Smooth muscle cell (in vitro differentiated cells): ENCODE data around the gene CCSAP. TPM values are rescaled to one million over a fixed set of nuclear protein-coding genes. Genes with fewer than 3 reads are reported as not detected.
"Not testable (repeated sequence)": the region's sequence is repeated elsewhere in the genome, so short reads cannot be mapped to it uniquely, and the experiment has no call there.

Source experiments
- DNase-seq: peaks from one replicate; lab custom pipeline; 2025; ENCODE audit not compliant: unreplicated experiment; lab: John Stamatoyannopoulos, UW
- H2AFZ ChIP-seq: fragments of 200-600 bp; sonication (generic); 2 replicates; pipeline ENCODE4 v1.6.0; 2016; ENCODE audit warnings: antibody characterized with exemption, low read depth, mild to moderate bottlenecking
- H3F3A ChIP-seq: fragments of 200-600 bp; sonication (generic); 2 replicates; pipeline ENCODE4 v1.6.0; 2017; ENCODE audit warnings: antibody characterized with exemption, low read depth
- H3K27ac ChIP-seq: fragments of 200-600 bp; sonication (generic); 2 replicates; pipeline ENCODE4 v1.5.1; 2016; ENCODE audit warnings: low read depth, mild to moderate bottlenecking
- H3K27me3 ChIP-seq: fragments of 200-600 bp; sonication (generic); 2 replicates; pipeline ENCODE4 v1.6.1; 2016; ENCODE audit warnings: low read depth, mild to moderate bottlenecking
- H3K36me3 ChIP-seq: fragments of 200-600 bp; sonication (generic); 2 replicates; pipeline ENCODE4 v1.5.1; 2016; ENCODE audit warnings: low read depth
- H3K4me1 ChIP-seq: fragments of 200-600 bp; sonication (generic); 2 replicates; pipeline ENCODE4 v1.5.1; 2016; ENCODE audit warnings: low read depth
- H3K4me2 ChIP-seq: fragments of 200-600 bp; sonication (generic); 2 replicates; pipeline ENCODE4 v1.6.0; 2016; ENCODE audit warnings: mild to moderate bottlenecking
- H3K4me3 ChIP-seq: fragments of 200-600 bp; sonication (generic); 2 replicates; pipeline ENCODE4 v1.5.1; 2016; ENCODE audit warnings: mild to moderate bottlenecking
- H3K79me2 ChIP-seq: fragments of 200-600 bp; sonication (generic); 2 replicates; pipeline ENCODE4 v1.6.0; 2016; ENCODE audit warnings: low read depth, mild to moderate bottlenecking
- H3K9ac ChIP-seq: fragments of 200-600 bp; sonication (generic); 2 replicates; pipeline ENCODE4 v1.6.0; 2016; ENCODE audit warnings: low read depth
- H3K9me3 ChIP-seq: fragments of 200-600 bp; sonication (generic); replicated peaks from 2 replicates; pipeline ENCODE4 v1.5.1; 2016; ENCODE audit warnings: low read depth
- H4K20me1 ChIP-seq: fragments of 200-600 bp; sonication (generic); 2 replicates; pipeline ENCODE4 v1.6.0; 2016; ENCODE audit warnings: low read depth
- CTCF ChIP-seq: fragments of 200-600 bp; sonication (generic); IDR thresholded peaks from 2 replicates; pipeline ENCODE4 v1.5.1; 2017; ENCODE audit warnings: borderline replicate concordance, mild to moderate bottlenecking, antibody characterized with exemption; ENCODE audit not compliant: insufficient read depth, poor library complexity, severe bottlenecking
- WGBS: methylation state at CpG from one replicate; pipeline ENCODE4 v1.1.7; 2016; ENCODE audit warnings: low lambda C conversion rate; 5-methylcytosine and 5-hydroxymethylcytosine counted together
- polyA plus RNA-seq: library from polyadenylated mRNA; unstranded; fragments of >200 nt; fragmentation: Nextera tagmentation; extraction: Ambion mirVana; gene quantifications from 2 replicates; pipeline ENCODE4 v1.2.1, GENCODE V29; 2016
- total RNA-seq: library from RNA; depleted of rRNA; stranded (reverse); fragments of >200 nt; gene quantifications from 2 replicates; pipeline ENCODE4 v1.2.3, GENCODE V29; 2014

CCSAP gene
- total and polyA plus RNA-seq, 2 experiments from 2014 or later = 2.5 to 12.0 TPM

GRCh38 chr1:229378586-229379367, 35.9 kb upstream of the CCSAP start:
- WGBS = 63% methylated on average over 7 of the region's 7 CpGs
- no peak overlapping the region for H3K27ac ChIP-seq
- peaks cover 11% of the 10 kb centered on the region for H3K27me3 ChIP-seq
- no peak overlapping the region for H3K4me2 ChIP-seq
- H3K4me3 ChIP-seq = no peak overlapping the region
- no peak for TF ChIP-seq CTCF
- H3K4me1 ChIP-seq = peaks cover 11% of the 10 kb centered on the region
- H3K79me2 ChIP-seq = no peaks in the 10 kb centered on the region
- no peaks in the 10 kb centered on the region for H3K36me3 ChIP-seq
- H3F3A ChIP-seq = no peaks in the 10 kb centered on the region
- H2AFZ ChIP-seq = no peak overlapping the region
- no peaks in the 10 kb centered on the region for H4K20me1 ChIP-seq
- no peak for DNase-seq
- no peak overlapping the region for H3K9ac ChIP-seq
- H3K9me3 ChIP-seq = no peaks in the 10 kb centered on the region

GRCh38 chr1:229378035-229378434, 35.2 kb upstream of the CCSAP start:
- H3K27ac ChIP-seq, DNase-seq, H3K79me2 ChIP-seq, H4K20me1 ChIP-seq, H3K4me2 ChIP-seq, H3K9ac ChIP-seq, H3K36me3 ChIP-seq, H3K4me3 ChIP-seq, H2AFZ ChIP-seq, H3F3A ChIP-seq, H3K9me3 ChIP-seq: not testable (repeated sequence)
- peaks cover 11% of the 10 kb centered on the region for H3K27me3 ChIP-seq
- 94% methylated on average over 6 of the region's 6 CpGs for WGBS
- H3K4me1 ChIP-seq = peaks cover 11% of the 10 kb centered on the region

- Histone ChIP-seq H3K27me3 (peaks cover 11% of the 10 kb centered on the region), H3K4me2 (no peak overlapping the region), H3K9ac (no peak overlapping the region), H4K20me1 (no peaks in the 10 kb centered on the region), H2AFZ (no peak overlapping the region), H3K79me2 (no peaks in the 10 kb centered on the region), H3K4me3 (no peak overlapping the region), H3K36me3 (no peaks in the 10 kb centered on the region), H3K27ac (no peak overlapping the region), H3K4me1 (peaks cover 11% of the 10 kb centered on the region), H3K9me3 (no peaks in the 10 kb centered on the region), H3F3A (no peaks in the 10 kb centered on the region)
- 88% methylated on average over 10 of the region's 10 CpGs for WGBS
- TF ChIP-seq CTCF = no peak
- no peak for DNase-seq
These were observed 34.6 kb upstream of the CCSAP start for GRCh38 chr1:229377429-229377828.

- no peak overlapping the region for H3K4me2 ChIP-seq
- no peaks in the 10 kb centered on the region for H3F3A ChIP-seq
- H4K20me1 ChIP-seq = no peaks in the 10 kb centered on the region
- H2AFZ ChIP-seq = no peak overlapping the region
- no peak overlapping the region for H3K4me3 ChIP-seq
- peaks cover 11% of the 10 kb centered on the region for H3K4me1 ChIP-seq
- H3K27me3 ChIP-seq = peaks cover 11% of the 10 kb centered on the region
- no peaks in the 10 kb centered on the region for H3K9me3 ChIP-seq
- no peak for DNase-seq
- H3K36me3 ChIP-seq = no peaks in the 10 kb centered on the region
- WGBS = 88% methylated on average over 6 of the region's 6 CpGs
- H3K9ac ChIP-seq = no peak overlapping the region
- no peak overlapping the region for H3K27ac ChIP-seq
- no peak for TF ChIP-seq CTCF
- no peaks in the 10 kb centered on the region for H3K79me2 ChIP-seq
These were observed 33.7 kb upstream of the CCSAP start for GRCh38 chr1:229376521-229376920.
